ENCODE results near the gene GNB2.

DNA sequence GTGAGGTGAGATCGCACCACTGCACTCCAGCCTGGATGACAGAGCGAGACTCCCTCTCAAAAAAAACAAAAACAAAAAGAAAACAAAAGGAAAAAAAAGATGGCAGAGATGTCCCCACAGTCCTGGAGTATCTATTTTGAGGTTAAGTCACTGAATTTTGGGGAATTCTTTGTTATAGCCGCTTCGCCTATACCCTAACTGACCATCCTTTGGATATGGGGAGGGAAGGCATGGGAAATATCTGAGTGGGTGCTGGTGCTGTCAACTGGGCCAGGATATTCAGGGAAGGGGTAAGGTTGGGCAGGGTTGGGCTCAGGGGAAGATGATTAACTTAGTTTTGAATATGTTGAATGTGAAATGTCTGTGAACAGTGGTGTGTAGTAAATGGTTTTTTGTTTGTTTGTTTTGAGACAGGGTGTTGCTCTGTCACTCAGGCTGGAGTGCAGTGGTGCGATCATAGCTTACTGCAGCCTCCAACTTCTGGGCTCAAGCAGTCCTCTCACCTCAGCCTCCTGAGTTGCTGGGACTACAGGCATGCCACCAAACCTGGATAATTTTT lies 8.3 kb upstream of the GNB2 start:
- TF ChIP-seq CTBP2 (IDR thresholded peaks at IDR 0.05; ENCODE audit: borderline replicate concordance, insufficient read depth, insufficient read length, low read length) (no peak), PHF8 (conservative IDR thresholded peaks at IDR 0.05; ENCODE audit: low read depth, low read length) (no peak), POLR2A (IDR thresholded peaks at IDR 0.05; ENCODE audit: control extremely low read depth in 1 of 2, low read depth in 2 of 2, low read length in 2 of 2) (no peak), RFX5 (IDR thresholded peaks at IDR 0.05; ENCODE audit: borderline replicate concordance, low read depth, low read length) (no peak), SIX5 (IDR thresholded peaks at IDR 0.05; ENCODE audit: low read depth, low read length) (no peak), JUND (IDR thresholded peaks at IDR 0.05; ENCODE audit: low read length) (no peak)
- TF ChIP-seq, protein P1, sequence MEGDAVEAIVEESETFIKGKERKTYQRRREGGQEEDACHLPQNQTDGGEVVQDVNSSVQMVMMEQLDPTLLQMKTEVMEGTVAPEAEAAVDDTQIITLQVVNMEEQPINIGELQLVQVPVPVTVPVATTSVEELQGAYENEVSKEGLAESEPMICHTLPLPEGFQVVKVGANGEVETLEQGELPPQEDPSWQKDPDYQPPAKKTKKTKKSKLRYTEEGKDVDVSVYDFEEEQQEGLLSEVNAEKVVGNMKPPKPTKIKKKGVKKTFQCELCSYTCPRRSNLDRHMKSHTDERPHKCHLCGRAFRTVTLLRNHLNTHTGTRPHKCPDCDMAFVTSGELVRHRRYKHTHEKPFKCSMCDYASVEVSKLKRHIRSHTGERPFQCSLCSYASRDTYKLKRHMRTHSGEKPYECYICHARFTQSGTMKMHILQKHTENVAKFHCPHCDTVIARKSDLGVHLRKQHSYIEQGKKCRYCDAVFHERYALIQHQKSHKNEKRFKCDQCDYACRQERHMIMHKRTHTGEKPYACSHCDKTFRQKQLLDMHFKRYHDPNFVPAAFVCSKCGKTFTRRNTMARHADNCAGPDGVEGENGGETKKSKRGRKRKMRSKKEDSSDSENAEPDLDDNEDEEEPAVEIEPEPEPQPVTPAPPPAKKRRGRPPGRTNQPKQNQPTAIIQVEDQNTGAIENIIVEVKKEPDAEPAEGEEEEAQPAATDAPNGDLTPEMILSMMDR (IDR thresholded peaks at IDR 0.05; ENCODE audit: control extremely low read depth in 1 of 3, insufficient read depth in 1 of 3, low read depth in 1 of 3, low read length in 3 of 3): no peak
- TF ChIP-seq, protein P2, sequence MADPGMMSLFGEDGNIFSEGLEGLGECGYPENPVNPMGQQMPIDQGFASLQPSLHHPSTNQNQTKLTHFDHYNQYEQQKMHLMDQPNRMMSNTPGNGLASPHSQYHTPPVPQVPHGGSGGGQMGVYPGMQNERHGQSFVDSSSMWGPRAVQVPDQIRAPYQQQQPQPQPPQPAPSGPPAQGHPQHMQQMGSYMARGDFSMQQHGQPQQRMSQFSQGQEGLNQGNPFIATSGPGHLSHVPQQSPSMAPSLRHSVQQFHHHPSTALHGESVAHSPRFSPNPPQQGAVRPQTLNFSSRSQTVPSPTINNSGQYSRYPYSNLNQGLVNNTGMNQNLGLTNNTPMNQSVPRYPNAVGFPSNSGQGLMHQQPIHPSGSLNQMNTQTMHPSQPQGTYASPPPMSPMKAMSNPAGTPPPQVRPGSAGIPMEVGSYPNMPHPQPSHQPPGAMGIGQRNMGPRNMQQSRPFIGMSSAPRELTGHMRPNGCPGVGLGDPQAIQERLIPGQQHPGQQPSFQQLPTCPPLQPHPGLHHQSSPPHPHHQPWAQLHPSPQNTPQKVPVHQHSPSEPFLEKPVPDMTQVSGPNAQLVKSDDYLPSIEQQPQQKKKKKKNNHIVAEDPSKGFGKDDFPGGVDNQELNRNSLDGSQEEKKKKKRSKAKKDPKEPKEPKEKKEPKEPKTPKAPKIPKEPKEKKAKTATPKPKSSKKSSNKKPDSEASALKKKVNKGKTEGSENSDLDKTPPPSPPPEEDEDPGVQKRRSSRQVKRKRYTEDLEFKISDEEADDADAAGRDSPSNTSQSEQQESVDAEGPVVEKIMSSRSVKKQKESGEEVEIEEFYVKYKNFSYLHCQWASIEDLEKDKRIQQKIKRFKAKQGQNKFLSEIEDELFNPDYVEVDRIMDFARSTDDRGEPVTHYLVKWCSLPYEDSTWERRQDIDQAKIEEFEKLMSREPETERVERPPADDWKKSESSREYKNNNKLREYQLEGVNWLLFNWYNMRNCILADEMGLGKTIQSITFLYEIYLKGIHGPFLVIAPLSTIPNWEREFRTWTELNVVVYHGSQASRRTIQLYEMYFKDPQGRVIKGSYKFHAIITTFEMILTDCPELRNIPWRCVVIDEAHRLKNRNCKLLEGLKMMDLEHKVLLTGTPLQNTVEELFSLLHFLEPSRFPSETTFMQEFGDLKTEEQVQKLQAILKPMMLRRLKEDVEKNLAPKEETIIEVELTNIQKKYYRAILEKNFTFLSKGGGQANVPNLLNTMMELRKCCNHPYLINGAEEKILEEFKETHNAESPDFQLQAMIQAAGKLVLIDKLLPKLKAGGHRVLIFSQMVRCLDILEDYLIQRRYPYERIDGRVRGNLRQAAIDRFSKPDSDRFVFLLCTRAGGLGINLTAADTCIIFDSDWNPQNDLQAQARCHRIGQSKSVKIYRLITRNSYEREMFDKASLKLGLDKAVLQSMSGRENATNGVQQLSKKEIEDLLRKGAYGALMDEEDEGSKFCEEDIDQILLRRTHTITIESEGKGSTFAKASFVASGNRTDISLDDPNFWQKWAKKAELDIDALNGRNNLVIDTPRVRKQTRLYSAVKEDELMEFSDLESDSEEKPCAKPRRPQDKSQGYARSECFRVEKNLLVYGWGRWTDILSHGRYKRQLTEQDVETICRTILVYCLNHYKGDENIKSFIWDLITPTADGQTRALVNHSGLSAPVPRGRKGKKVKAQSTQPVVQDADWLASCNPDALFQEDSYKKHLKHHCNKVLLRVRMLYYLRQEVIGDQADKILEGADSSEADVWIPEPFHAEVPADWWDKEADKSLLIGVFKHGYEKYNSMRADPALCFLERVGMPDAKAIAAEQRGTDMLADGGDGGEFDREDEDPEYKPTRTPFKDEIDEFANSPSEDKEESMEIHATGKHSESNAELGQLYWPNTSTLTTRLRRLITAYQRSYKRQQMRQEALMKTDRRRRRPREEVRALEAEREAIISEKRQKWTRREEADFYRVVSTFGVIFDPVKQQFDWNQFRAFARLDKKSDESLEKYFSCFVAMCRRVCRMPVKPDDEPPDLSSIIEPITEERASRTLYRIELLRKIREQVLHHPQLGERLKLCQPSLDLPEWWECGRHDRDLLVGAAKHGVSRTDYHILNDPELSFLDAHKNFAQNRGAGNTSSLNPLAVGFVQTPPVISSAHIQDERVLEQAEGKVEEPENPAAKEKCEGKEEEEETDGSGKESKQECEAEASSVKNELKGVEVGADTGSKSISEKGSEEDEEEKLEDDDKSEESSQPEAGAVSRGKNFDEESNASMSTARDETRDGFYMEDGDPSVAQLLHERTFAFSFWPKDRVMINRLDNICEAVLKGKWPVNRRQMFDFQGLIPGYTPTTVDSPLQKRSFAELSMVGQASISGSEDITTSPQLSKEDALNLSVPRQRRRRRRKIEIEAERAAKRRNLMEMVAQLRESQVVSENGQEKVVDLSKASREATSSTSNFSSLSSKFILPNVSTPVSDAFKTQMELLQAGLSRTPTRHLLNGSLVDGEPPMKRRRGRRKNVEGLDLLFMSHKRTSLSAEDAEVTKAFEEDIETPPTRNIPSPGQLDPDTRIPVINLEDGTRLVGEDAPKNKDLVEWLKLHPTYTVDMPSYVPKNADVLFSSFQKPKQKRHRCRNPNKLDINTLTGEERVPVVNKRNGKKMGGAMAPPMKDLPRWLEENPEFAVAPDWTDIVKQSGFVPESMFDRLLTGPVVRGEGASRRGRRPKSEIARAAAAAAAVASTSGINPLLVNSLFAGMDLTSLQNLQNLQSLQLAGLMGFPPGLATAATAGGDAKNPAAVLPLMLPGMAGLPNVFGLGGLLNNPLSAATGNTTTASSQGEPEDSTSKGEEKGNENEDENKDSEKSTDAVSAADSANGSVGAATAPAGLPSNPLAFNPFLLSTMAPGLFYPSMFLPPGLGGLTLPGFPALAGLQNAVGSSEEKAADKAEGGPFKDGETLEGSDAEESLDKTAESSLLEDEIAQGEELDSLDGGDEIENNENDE (IDR thresholded peaks at IDR 0.05; ENCODE audit: insufficient replicate concordance, low read length): no peak
